Small intestine (tissue), 7 donors: Measurements from ENCODE around the gene ATP13A1. TPM values are rescaled to one million over a fixed set of nuclear protein-coding genes. Genes with fewer than 3 reads are reported as not detected.
A peak's percentile ranks its signal among the peaks of the same experiment; 100 is the strongest.
"Not testable (repeated sequence)": the region's sequence is repeated elsewhere in the genome, so short reads cannot be mapped to it uniquely, and the experiment has no call there.

ENCODE experiments used
- DNase-seq, 2 donors: peaks; one replicate each; pipeline versions ENCODE4 v3.0.0 to v3.0.0-alpha.2; 2013
- FAIRE-seq: peaks from 2 replicates; lab custom pipeline; 2012; peaks lifted over from hg19 to GRCh38; lab: Jason Lieb, UNC
- H3K27ac ChIP-seq, 3 donors: one replicate each; pipeline ENCODE4 v1.5.1; 2013; ENCODE audit warnings: low read length in 2 of 3, mild to moderate bottlenecking in 2 of 3, control low read depth in 1 of 3, inconsistent platforms in 1 of 3, low read depth in 1 of 3, moderate library complexity in 1 of 3
- H3K27me3 ChIP-seq, 3 donors: one replicate each; pipeline ENCODE4 v1.6.1; 2013; ENCODE audit warnings: low read length in 3 of 3, inconsistent platforms in 1 of 3; ENCODE audit not compliant: control insufficient read depth in 3 of 3, insufficient read depth in 3 of 3
- H3K36me3 ChIP-seq, 3 donors: one replicate each; pipeline ENCODE4 v1.6.1; 2013; ENCODE audit warnings: low read length in 3 of 3, inconsistent platforms in 1 of 3, low read depth in 1 of 3, mild to moderate bottlenecking in 1 of 3, moderate library complexity in 1 of 3; ENCODE audit not compliant: control insufficient read depth in 3 of 3, insufficient read depth in 2 of 3
- H3K4me1 ChIP-seq, 3 donors: one replicate each; pipeline ENCODE4 v1.6.1; 2013; ENCODE audit warnings: low read length in 2 of 3, inconsistent platforms in 1 of 3, low read depth in 1 of 3, mild to moderate bottlenecking in 1 of 3, moderate library complexity in 1 of 3; ENCODE audit not compliant: control insufficient read depth in 3 of 3, insufficient read depth in 2 of 3
- H3K4me3 ChIP-seq, 3 donors: one replicate each; pipeline ENCODE4 v1.5.1; 2013; ENCODE audit warnings: low read length in 3 of 3, control low read depth in 1 of 3, inconsistent platforms in 1 of 3, low read depth in 1 of 3, mild to moderate bottlenecking in 1 of 3, moderate library complexity in 1 of 3
- H3K9me3 ChIP-seq, 2 donors: one replicate each; pipeline ENCODE4 v1.6.1; 2013; ENCODE audit warnings: low read depth in 1 of 2, low read length in 1 of 2; ENCODE audit not compliant: control insufficient read depth in 2 of 2, insufficient read depth in 1 of 2
- WGBS, 3 donors: extraction: QIAGEN DNeasy Blood & Tissue Kit; methylation state at CpG; one replicate each; pipeline ENCODE4 v1.1.7; 2013; 5-methylcytosine and 5-hydroxymethylcytosine counted together
- polyA plus RNA-seq, 4 donors: library from polyadenylated mRNA; stranded (reverse) in 3 of 4; unstranded in 1 of 4; fragments of 200-250 nt in 3 of 4; fragments of 120-200 nt in 1 of 4; gene quantifications; one replicate each; pipeline versions ENCODE4 v1.2.1 to v1.2.3, GENCODE V29; 2013
- donor health status: healthy with polysubstance abuse.
- donor health status: control.
- donor health status: control.
- donor health status: Bipolar disorder and iron deficiency.
- donor health status: healthy.

ATP13A1 gene
- polyA plus RNA-seq, 4 donors = 40.3 to 60.8 (median 45.9) TPM

- WGBS, 3 donors = 76 to 89% (median 88%) methylated on average over 3 of the region's 3 CpGs
- no peak for FAIRE-seq
Observed at GRCh38 chr19:19615086-19615485, 48.4 kb downstream of the ATP13A1 start.

GRCh38 chr19:19613506-19613905 lies 50.0 kb downstream of the ATP13A1 start:
- Histone ChIP-seq H3K4me3 (no peak overlapping the region), H3K27me3 (peaks cover 0 to 15% (median 0%) of the 10 kb centered on the region in 3 donors), H3K36me3 (no peaks in the 10 kb centered on the region), H3K27ac (no peak overlapping the region), H3K4me1 (peaks cover 0 to 4% (median 2%) of the 10 kb centered on the region in 3 donors), H3K9me3 (no peaks in the 10 kb centered on the region)
- peak in 1 of 2 donors; percentile 51 for DNase-seq
- no peak for FAIRE-seq
- 54 to 66% (median 59%) methylated on average over 4 of the region's 4 CpGs for WGBS, 3 donors

More at GRCh38 chr19:19615086-19615485, 48.4 kb downstream of the ATP13A1 start:
- Histone ChIP-seq H3K27me3 (peaks cover 0 to 15% (median 0%) of the 10 kb centered on the region in 3 donors), H3K4me3 (no peak overlapping the region), H3K27ac (no peak overlapping the region), H3K4me1 (peaks cover 0 to 11% (median 2%) of the 10 kb centered on the region in 3 donors), H3K9me3 (no peaks in the 10 kb centered on the region), H3K36me3 (no peaks in the 10 kb centered on the region)
- DNase-seq = no peak

- H3K27me3 ChIP-seq = peaks cover 0 to 2% (median 0%) of the 10 kb centered on the region in 3 donors
- H3K36me3 ChIP-seq = no peaks in the 10 kb centered on the region
- FAIRE-seq = no peak
- H3K27ac ChIP-seq = no peak overlapping the region
- no peaks in the 10 kb centered on the region for H3K9me3 ChIP-seq
- no peak overlapping the region for H3K4me3 ChIP-seq
- H3K4me1 ChIP-seq = peaks cover 0 to 5% (median 0%) of the 10 kb centered on the region in 3 donors
- WGBS, 3 donors = 87 to 90% (median 88%) methylated on average over 10 of the region's 10 CpGs
- DNase-seq = no peak
Observed at GRCh38 chr19:19610376-19611202, 52.9 kb downstream of the ATP13A1 start.

GRCh38 chr19:19606686-19607085 lies 56.8 kb downstream of the ATP13A1 start:
- H3K36me3 ChIP-seq, H3K9me3 ChIP-seq, FAIRE-seq, H3K27me3 ChIP-seq, H3K4me3 ChIP-seq, H3K4me1 ChIP-seq, DNase-seq: not testable (repeated sequence)
- 64 to 88% (median 77%) methylated on average over 8 of the region's 8 CpGs for WGBS, 3 donors
- H3K27ac ChIP-seq = peak overlapping the region; percentile 39 to 94 (median 93)

- H3K27me3 ChIP-seq = no peaks in the 10 kb centered on the region
- WGBS, 3 donors = 0 to 43% (median 40%) methylated on average over 1 of the region's 1 CpG
- no peaks in the 10 kb centered on the region for H3K36me3 ChIP-seq
- H3K9me3 ChIP-seq = no peaks in the 10 kb centered on the region
- FAIRE-seq (no peak), DNase-seq (peak; percentile 74 to 96)
- peaks cover 0 to 5% (median 3%) of the 10 kb centered on the region in 3 donors for H3K4me1 ChIP-seq
- peak overlapping the region; percentile 39 to 94 (median 93) for H3K27ac ChIP-seq
- H3K4me3 ChIP-seq = no peak overlapping the region
Observed at GRCh38 chr19:19606021-19606420, 57.5 kb downstream of the ATP13A1 start.

GRCh38 chr19:19602713-19603324 lies 60.7 kb downstream of the ATP13A1 start:
- no peak for FAIRE-seq
- Histone ChIP-seq H3K36me3 (no peaks in the 10 kb centered on the region), H3K27ac (peak overlapping the region in 1 of 3 donors; percentile 61), H3K4me1 (peaks cover 0 to 5% (median 3%) of the 10 kb centered on the region in 3 donors), H3K9me3 (no peaks in the 10 kb centered on the region), H3K4me3 (no peak overlapping the region), H3K27me3 (no peaks in the 10 kb centered on the region)
- DNase-seq = no peak
- WGBS, 3 donors = 55 to 66% (median 57%) methylated on average over 3 of the region's 3 CpGs

GRCh38 chr19:19602136-19602712 lies 61.3 kb downstream of the ATP13A1 start:
- no peaks in the 10 kb centered on the region for H3K9me3 ChIP-seq
- peak overlapping the region in 1 of 3 donors; percentile 61 for H3K27ac ChIP-seq
- H3K4me1 ChIP-seq = peaks cover 0 to 5% (median 3%) of the 10 kb centered on the region in 3 donors
- no peak overlapping the region for H3K4me3 ChIP-seq
- no peaks in the 10 kb centered on the region for H3K27me3 ChIP-seq
- DNase-seq (peak in 1 of 2 donors; percentile 77), FAIRE-seq (no peak)
- no peaks in the 10 kb centered on the region for H3K36me3 ChIP-seq
- WGBS, 3 donors = 19 to 56% (median 43%) methylated on average over 9 of the region's 9 CpGs

- FAIRE-seq (no peak), DNase-seq (no peak)
- H3K4me1 ChIP-seq = peaks cover 0 to 3% (median 0%) of the 10 kb centered on the region in 3 donors
- H3K9me3 ChIP-seq = no peaks in the 10 kb centered on the region
- 67 to 86% (median 72%) methylated on average over 1 of the region's 1 CpG for WGBS, 3 donors
- no peaks in the 10 kb centered on the region for H3K36me3 ChIP-seq
- H3K4me3 ChIP-seq = no peak overlapping the region
- no peaks in the 10 kb centered on the region for H3K27me3 ChIP-seq
- no peak overlapping the region for H3K27ac ChIP-seq
Observed at GRCh38 chr19:19600793-19601330, 62.6 kb downstream of the ATP13A1 start.
